ENCODE results near the gene PCNA.

The PCNA gene

GRCh38 chr20:5119435-5120184 lies at the start of gene PCNA:
TSS of gene PCNA (minus strand) at chr20:5119958. CDS start at chr20:5119798, 160 bp downstream.
- DNase-seq (ENCODE audit: low read depth in 2 of 2), result peak; percentile 81 to 90

- no peak for DNase-seq (ENCODE audit: low read depth in 2 of 2)
Measured at GRCh38 chr20:5168651-5169396, 49.1 kb upstream of the PCNA start.

DNA sequence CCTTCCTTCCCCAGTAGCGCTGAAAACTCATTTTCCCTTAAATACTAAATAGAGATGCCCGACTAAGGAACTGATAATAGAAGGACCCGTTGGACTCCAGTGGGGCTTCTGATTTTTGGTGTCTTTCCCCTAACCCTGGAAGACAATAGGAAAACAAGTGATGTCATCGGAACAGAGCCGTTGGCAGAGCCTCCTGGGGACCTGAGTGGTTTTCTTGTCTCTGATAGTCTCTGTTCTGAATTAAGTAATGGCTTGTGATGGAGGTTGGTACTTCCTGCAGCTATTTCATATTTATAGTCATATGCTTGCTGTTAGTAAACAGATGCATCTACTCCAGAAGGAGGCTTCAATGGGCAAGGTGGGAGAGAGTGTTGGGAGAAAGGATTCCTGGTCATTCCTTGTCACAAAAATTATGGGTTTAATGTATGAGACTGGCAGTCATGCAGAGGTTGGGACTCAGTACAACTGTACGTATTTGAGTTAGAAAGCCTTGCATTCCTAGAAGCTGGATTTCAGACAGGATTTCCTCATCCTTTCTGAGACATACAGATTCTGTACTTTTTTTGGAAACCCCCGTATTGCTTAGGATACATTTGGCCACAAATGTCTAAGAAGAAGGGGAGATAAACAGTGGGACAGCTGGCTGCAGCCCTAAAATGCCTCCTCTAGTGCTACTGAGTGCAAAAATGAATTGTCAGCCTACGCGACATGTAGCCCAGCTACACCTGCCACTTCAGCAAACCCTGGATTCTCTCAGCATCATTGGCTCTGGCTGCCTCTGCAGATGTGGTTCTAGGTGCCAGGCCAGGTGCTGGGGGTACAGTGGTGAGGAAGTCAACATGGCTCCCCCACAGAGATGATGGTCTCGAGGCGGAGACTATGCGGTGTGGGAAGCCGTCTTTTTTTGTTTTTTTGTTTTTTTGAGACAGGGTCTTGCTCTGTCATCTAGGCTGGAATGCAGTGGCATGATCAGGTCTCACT lies 45.2 kb upstream of the PCNA start:
- DNase-seq (ENCODE audit: low read depth in 2 of 2), result no peak

DNA sequence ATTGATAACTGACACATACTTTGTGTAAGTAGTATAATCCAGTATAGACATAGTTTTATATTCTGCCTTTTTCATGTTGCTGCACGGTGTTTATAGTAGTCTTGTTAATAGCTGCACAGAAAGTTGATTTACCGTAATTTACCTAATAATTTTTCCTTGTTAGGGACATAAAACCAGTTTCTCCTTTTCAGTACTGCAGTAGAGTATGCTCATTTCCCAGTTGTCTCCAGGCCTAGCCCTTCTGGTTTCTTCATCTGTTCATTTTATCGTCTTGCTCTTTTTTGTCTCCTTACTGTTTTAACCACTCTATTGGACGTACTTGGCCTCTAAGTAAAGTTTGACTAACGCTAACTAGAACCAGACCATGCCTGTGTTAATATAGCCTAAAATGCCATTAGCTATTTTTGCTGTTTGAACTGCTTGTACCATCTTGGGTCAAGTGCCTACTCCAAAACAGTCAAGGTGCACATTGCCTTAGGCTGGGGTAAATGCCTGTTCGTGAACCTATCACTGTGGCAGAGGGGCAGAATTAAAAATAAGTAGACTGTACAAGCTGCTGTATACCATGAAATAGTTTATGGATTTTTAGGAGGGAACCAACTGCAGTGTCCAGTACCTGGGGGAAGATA lies 41.9 kb upstream of the PCNA start:
- DNase-seq (ENCODE audit: low read depth in 2 of 2), result no peak

DNA sequence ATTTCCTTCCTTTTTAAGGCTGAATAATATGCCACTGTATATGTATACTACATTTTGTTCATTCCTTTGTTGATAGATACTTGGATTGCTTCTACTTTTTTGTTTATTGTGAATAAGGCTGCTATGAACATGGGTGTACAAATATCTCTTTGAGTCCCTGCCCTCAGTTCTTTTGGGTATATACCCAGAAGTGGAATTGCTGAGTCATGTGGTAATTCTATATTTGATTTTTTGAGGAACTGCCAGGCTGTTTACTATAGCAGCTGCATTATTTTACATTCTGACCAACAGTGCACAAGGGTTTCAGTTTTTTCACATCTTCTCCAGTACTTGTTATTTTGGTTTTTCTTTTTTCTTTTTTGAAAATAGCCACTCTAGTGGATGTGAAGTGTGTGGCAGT lies 41.1 kb upstream of the PCNA start:
- no peak for DNase-seq (ENCODE audit: low read depth in 2 of 2)

GRCh38 chr20:5159928-5160327 lies 40.2 kb upstream of the PCNA start:
- no peak for DNase-seq (ENCODE audit: low read depth in 2 of 2)

GRCh38 chr20:5156675-5157448 lies 37.1 kb upstream of the PCNA start:
- DNase-seq (ENCODE audit: low read depth in 2 of 2), result no peak

GRCh38 chr20:5155404-5155803 lies 35.6 kb upstream of the PCNA start:
- DNase-seq (ENCODE audit: low read depth in 2 of 2), result no peak

GRCh38 chr20:5154543-5154925 lies 34.8 kb upstream of the PCNA start:
- no peak for DNase-seq (ENCODE audit: low read depth in 2 of 2)

- DNase-seq (ENCODE audit: low read depth in 2 of 2), result no peak
Measured at GRCh38 chr20:5153612-5154542, 34.1 kb upstream of the PCNA start.

GRCh38 chr20:5153152-5153467 lies 33.4 kb upstream of the PCNA start:
- DNase-seq (ENCODE audit: low read depth in 2 of 2), result no peak

DNA sequence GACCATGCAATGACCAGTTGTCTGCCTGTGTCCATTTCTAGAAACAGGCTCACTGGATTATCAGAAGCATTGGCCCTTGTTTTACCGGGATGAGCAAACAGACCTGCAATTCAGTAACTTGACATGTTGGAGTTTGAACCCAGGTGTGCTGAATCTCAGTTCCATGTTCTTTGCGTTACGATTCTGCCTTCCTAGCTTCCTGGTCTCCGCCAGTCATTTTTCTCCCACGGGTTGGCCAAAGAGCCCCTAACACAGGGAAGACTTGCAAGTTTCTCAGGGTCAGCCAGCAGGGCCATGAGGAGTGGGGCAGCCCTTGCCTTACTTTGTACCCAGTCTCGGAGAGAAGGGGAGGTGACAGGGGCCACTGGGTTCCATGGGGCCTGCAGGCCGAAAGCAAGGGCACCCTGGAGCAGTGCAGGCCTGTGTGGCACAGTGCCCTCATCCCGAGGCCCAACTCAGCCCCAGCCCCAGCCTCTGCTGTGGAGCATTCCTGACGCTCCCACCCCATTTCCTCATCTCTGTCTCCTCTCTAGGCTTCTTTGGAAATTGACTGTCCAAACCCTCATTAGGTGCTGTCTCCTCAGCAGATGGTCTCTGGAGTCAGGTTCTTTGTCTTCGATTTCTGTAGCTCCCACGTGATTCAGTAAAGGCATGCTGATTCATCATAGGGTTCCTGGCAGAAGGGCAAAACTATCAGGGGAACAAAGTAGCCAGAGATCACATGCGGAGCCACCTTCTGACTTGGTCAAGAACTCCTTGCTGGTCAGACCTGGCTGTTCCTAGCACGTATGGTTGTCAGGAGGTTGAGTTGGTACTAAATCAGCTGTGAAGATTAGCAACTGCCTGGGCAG lies 30.7 kb upstream of the PCNA start:
- no peak for DNase-seq (ENCODE audit: low read depth in 2 of 2)

DNA sequence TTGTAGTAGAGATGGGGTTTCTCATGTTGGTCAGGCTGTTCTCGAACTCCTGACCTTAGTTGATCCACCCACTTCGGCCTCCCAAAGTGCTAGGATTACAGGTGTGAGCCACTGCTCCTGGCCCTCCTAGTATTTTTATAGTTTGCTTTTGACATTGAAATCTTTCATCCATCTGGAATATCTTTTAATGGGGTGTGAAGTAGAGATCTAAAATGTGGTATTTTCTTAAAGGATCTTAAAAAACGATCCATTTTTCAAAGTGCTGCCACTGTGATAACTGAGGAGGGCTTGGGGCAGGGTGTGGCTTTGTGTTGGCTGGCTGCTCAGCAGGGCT lies 30.1 kb upstream of the PCNA start:
- no peak for DNase-seq (ENCODE audit: low read depth in 2 of 2)

DNA sequence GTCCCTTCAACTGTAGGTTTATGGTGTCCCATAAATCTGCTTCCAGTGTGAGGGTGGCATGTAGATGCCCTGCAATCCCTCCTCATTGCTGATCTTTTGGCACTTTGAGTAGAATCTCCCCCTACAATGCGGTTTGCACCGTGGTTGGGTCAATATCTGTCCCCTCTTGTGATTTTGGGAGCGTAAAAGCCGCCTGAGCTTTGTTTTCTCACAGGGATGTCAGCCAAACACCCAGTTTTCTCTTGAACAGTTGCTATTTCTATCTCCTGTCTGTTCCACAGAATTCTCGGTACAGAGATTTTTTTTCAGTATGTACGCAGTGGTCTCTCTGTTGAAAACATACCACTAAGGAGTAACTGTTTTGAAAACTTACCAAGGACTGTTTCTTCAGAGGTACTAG lies 28.8 kb upstream of the PCNA start:
- no peak for DNase-seq (ENCODE audit: low read depth in 2 of 2)

DNA sequence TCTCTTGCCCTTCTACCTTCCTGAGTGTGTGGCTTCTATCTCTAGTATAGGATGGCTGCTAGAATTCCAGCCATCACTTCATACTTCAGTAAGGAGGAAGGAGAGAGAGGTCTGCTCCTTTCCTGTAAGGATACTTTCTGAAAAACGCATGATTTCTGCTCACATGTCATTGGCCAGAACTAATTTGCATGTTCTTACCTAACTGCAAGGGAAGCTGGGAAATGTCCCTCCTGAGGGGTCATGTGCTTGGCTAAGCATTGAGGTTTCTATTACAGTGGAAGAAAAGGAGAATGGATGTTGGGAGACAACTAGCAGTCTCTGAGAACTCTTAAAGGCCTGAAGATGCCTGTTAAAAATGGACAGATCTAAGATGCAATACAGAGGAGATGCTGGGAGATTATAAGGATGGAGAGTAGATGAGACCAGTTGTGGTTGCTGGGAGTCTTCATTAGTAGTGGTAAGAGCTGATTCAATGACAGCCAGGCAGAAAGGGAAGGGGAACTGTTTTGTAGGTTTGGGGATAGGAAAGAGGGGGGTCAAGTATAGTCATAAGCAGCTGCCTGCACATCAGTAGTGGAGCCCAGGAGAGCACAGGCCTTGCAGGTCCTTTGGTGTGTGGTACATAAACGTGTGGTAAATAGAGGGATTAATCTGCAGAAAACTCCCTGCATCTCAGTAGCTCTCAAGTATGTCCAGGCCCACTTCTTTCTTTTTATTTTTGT lies 27.3 kb upstream of the PCNA start:
- no peak for DNase-seq (ENCODE audit: low read depth in 2 of 2)

GRCh38 chr20:5146099-5146668 lies 26.4 kb upstream of the PCNA start:
- no peak for DNase-seq (ENCODE audit: low read depth in 2 of 2)

GRCh38 chr20:5145365-5146098 lies 25.8 kb upstream of the PCNA start:
- DNase-seq (ENCODE audit: low read depth in 2 of 2), result no peak
